ENCODE data around the gene SLC22A1.

Gene SLC22A1

DNA sequence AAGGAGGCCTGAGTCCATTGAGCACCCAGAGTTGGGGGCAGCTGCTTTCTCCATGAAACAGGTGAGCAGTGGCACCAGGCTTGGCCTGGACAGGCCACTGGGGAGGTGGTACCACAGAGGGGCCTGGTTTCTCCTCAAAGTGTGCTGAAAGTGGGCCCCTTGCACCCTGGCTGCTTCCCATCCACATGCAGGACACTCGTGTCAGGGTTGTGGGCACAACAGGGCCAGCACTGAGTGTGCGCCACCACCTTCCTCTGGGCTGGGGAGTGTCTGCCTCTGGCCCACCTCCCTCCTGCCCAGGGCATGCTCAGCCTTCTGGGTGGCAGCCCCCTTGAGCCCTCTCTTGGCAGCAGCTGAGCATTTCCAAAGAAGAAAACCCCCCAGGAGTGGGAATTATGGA, 5.2 kb upstream of the SLC22A1 start:
- no peak for TF ChIP-seq CTCF (IDR thresholded peaks at IDR 0.05; ENCODE audit: low read depth, low read length)
- DNase-seq = no peak
- Histone ChIP-seq H3K27me3 (no peaks in the 10 kb centered on the region), H3K4me3 (ENCODE audit: low read depth, low read length) (no peak overlapping the region), H3K9me3 (no peaks in the 10 kb centered on the region; the same call in 1 of the 2 replicates), H3K4me1 (no peaks in the 10 kb centered on the region; the same call in 1 of the 2 replicates), H3K36me3 (no peaks in the 10 kb centered on the region)

- Histone ChIP-seq H3K4me3 (ENCODE audit: low read depth, low read length) (no peak overlapping the region), H3K4me1 (no peaks in the 10 kb centered on the region; the same call in 1 of the 2 replicates)
- TF ChIP-seq CTCF (IDR thresholded peaks at IDR 0.05; ENCODE audit: low read depth, low read length) = no peak
Observed at GRCh38 chr6:160117137-160117536, 4.5 kb upstream of the SLC22A1 start.

GRCh38 chr6:160118620-160119229, 2.9 kb upstream of the SLC22A1 start:
- no peak for DNase-seq
- H3K4me3 ChIP-seq (ENCODE audit: low read depth, low read length) = no peak overlapping the region
- TF ChIP-seq CTCF (IDR thresholded peaks at IDR 0.05; ENCODE audit: low read depth, low read length) = no peak
- H3K27me3 ChIP-seq = no peaks in the 10 kb centered on the region
- H3K9me3 ChIP-seq = no peaks in the 10 kb centered on the region; the same call in 1 of the 2 replicates
- no peaks in the 10 kb centered on the region for H3K36me3 ChIP-seq
- H3K4me1 ChIP-seq = no peaks in the 10 kb centered on the region

More at GRCh38 chr6:160117137-160117536, 4.5 kb upstream of the SLC22A1 start:
- no peak for DNase-seq
- no peaks in the 10 kb centered on the region; the same call in 1 of the 2 replicates for H3K9me3 ChIP-seq
- H3K27me3 ChIP-seq = no peaks in the 10 kb centered on the region
- no peaks in the 10 kb centered on the region for H3K36me3 ChIP-seq

GRCh38 chr6:160120087-160120486, 1.5 kb upstream of the SLC22A1 start:
- DNase-seq = no peak
- Histone ChIP-seq H3K4me1 (no peaks in the 10 kb centered on the region), H3K27me3 (no peaks in the 10 kb centered on the region), H3K4me3 (ENCODE audit: low read depth, low read length) (no peak overlapping the region), H3K9me3 (no peaks in the 10 kb centered on the region; the same call in 1 of the 2 replicates), H3K36me3 (no peaks in the 10 kb centered on the region)
- no peak for TF ChIP-seq CTCF (IDR thresholded peaks at IDR 0.05; ENCODE audit: low read depth, low read length)

DNA sequence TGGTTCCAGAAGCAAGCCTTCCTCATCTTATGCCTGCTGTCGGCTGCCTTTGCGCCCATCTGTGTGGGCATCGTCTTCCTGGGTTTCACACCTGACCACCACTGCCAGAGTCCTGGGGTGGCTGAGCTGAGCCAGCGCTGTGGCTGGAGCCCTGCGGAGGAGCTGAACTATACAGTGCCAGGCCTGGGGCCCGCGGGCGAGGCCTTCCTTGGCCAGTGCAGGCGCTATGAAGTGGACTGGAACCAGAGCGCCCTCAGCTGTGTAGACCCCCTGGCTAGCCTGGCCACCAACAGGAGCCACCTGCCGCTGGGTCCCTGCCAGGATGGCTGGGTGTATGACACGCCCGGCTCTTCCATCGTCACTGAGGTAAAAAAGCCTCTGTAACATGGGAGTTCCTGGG, 366 bp downstream of the SLC22A1 start:
- no peak for DNase-seq
- Histone ChIP-seq H3K27me3 (no peaks in the 10 kb centered on the region), H3K4me1 (no peaks in the 10 kb centered on the region), H3K9me3 (no peaks in the 10 kb centered on the region; the same call in 1 of the 2 replicates), H3K4me3 (ENCODE audit: low read depth, low read length) (no peak overlapping the region), H3K36me3 (no peaks in the 10 kb centered on the region)
- no peak for TF ChIP-seq CTCF (IDR thresholded peaks at IDR 0.05; ENCODE audit: low read depth, low read length)

- Histone ChIP-seq H3K9me3 (no peaks in the 10 kb centered on the region; the same call in 1 of the 2 replicates), H3K27me3 (no peaks in the 10 kb centered on the region), H3K4me1 (no peaks in the 10 kb centered on the region), H3K36me3 (no peaks in the 10 kb centered on the region), H3K4me3 (ENCODE audit: low read depth, low read length) (no peak overlapping the region)
- DNase-seq = no peak
- TF ChIP-seq CTCF (IDR thresholded peaks at IDR 0.05; ENCODE audit: low read depth, low read length) = no peak
Observed at GRCh38 chr6:160122744-160123143, 1.1 kb downstream of the SLC22A1 start.

Measured in BE2C (cell line).